Chondrocyte (in vitro differentiated cells): ENCODE results near the gene PTPRQ. TPM values are rescaled to one million over a fixed set of nuclear protein-coding genes. Genes with fewer than 3 reads are reported as not detected.
A peak's percentile ranks its signal among the peaks of the same experiment; 100 is the strongest.

Experiments
- DNase-seq: peaks from one replicate; pipeline ENCODE4 v3.0.0; 2021; ENCODE audit warnings: mixed read lengths, low spot score
- H3K27ac Mint-ChIP-seq: one replicate; pipeline ENCODE4 v1.8.0; 2021; ENCODE audit warnings: mild to moderate bottlenecking, moderate library complexity, mixed read lengths; ENCODE audit not compliant: unreplicated experiment
- H3K27me3 Mint-ChIP-seq: 2 replicates; pipeline ENCODE4 v1.8.0; 2021; ENCODE audit warnings: low read depth, mixed read lengths
- H3K36me3 Mint-ChIP-seq: 2 replicates; pipeline ENCODE4 v1.8.0; 2021; ENCODE audit warnings: low read depth, mixed read lengths
- H3K4me1 Mint-ChIP-seq: 2 replicates; pipeline ENCODE4 v1.8.0; 2021; ENCODE audit warnings: low read depth, mild to moderate bottlenecking, mixed read lengths
- H3K4me3 Mint-ChIP-seq: one replicate; pipeline ENCODE4 v1.8.0; 2021; ENCODE audit warnings: mild to moderate bottlenecking, moderate library complexity, mixed read lengths; ENCODE audit not compliant: unreplicated experiment
- H3K9me3 Mint-ChIP-seq: 2 replicates; pipeline ENCODE4 v1.8.0; 2021; ENCODE audit warnings: low read depth, mixed read lengths
- CTCF ChIP-seq: fragments of 200-600 bp; sonication (generic); IDR thresholded peaks from 2 replicates; pipeline ENCODE4 v1.5.0; 2021; ENCODE audit warnings: antibody characterized with exemption, mild to moderate bottlenecking, moderate library complexity
- total RNA-seq: library from RNA; stranded (reverse); gene quantifications from 3 replicates; pipeline ENCODE4 v1.2.1, GENCODE V29; 2021

PTPRQ gene
- total RNA-seq, 1 donor from 2014 or later, result 0.10 TPM

GRCh38 chr12:80553316-80553715, 109.3 kb downstream of the PTPRQ start:
- H3K27ac Mint-ChIP-seq, result peak overlapping the region; percentile 86
- no peak overlapping the region for H3K4me3 Mint-ChIP-seq
- H3K4me1 Mint-ChIP-seq, result peaks cover 28% of the 10 kb centered on the region
- no peaks in the 10 kb centered on the region for H3K36me3 Mint-ChIP-seq
- no peak for DNase-seq
- TF ChIP-seq CTCF, result no peak
- H3K27me3 Mint-ChIP-seq, result no peaks in the 10 kb centered on the region
- H3K9me3 Mint-ChIP-seq, result no peaks in the 10 kb centered on the region

DNA sequence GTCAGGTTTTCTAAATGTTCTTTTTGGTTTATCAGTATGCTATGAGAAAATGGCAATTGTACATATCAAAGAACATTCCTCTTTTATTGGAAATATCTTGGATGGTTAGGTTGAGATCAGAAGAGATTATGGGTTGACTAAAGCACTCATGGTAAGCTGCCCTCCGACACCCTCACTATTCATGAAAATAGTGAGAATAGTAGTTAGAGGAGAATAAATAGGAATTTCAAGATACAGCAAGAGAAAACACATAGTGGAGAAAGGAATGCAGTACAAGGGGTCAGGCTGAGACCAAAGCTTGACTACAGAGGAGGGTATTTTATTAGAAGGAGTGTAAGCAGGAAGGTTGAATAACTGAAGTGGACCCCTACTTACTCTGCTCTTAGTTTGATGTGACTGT, 112.5 kb downstream of the PTPRQ start:
- Mint-ChIP-seq H3K4me3 (no peak overlapping the region), H3K4me1 (peaks cover 28% of the 10 kb centered on the region), H3K27me3 (no peaks in the 10 kb centered on the region), H3K36me3 (no peaks in the 10 kb centered on the region), H3K27ac (peak overlapping the region; percentile 52), H3K9me3 (no peaks in the 10 kb centered on the region)
- no peak for DNase-seq
- TF ChIP-seq CTCF, result no peak

DNA sequence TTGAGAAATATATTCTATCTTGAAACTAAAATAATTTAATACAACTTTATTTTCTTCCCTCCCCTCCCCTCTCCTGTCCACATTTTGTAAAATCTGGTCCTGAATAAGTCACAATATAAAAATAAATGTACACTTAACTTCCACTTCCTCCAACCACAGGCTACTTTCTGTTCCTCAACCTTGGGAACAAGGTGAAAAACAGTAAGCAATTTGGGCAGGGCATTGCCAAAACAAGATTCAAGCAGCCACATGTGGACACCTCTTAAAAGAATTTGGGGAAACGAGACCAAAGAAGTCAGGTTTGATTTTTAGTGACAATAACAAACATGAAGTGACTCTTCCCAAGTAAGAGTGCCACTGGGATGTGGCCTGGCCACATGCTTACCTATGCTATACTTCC, 115.7 kb downstream of the PTPRQ start:
- Mint-ChIP-seq H3K9me3 (no peaks in the 10 kb centered on the region), H3K27ac (no peak overlapping the region), H3K27me3 (no peaks in the 10 kb centered on the region), H3K36me3 (no peaks in the 10 kb centered on the region), H3K4me1 (peaks cover 22% of the 10 kb centered on the region), H3K4me3 (no peak overlapping the region)
- DNase-seq, result no peak
- TF ChIP-seq CTCF, result no peak

DNA sequence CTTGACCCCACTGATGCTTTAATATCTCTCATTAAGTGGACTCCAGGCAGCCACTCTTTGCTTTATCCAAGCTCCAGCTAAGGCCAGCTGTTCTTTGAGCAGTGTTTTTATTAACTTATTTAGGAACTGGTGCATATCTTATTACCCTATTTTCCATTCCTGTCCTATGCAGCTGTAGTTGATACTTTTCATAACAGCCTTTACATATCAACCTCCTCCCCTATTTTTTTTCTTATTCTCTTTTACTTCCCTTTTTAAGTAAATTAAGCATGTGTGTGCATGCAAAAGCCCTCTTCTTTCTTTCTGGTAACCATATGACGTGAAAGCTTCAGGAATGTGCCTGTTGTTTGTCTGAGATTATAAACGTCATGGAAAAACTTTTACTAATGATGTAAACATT, 121.2 kb downstream of the PTPRQ start:
- DNase-seq, result no peak
- peaks cover 31% of the 10 kb centered on the region for H3K4me1 Mint-ChIP-seq
- no peaks in the 10 kb centered on the region for H3K36me3 Mint-ChIP-seq
- peak overlapping the region; percentile 90 for H3K27ac Mint-ChIP-seq
- H3K4me3 Mint-ChIP-seq, result no peak overlapping the region
- peaks cover 7% of the 10 kb centered on the region for H3K9me3 Mint-ChIP-seq
- TF ChIP-seq CTCF, result no peak
- no peaks in the 10 kb centered on the region for H3K27me3 Mint-ChIP-seq

GRCh38 chr12:80567401-80567800, 123.4 kb downstream of the PTPRQ start:
- H3K27ac Mint-ChIP-seq, result peak overlapping the region; percentile 74
- DNase-seq, result no peak
- H3K27me3 Mint-ChIP-seq, result no peaks in the 10 kb centered on the region
- H3K9me3 Mint-ChIP-seq, result peaks cover 14% of the 10 kb centered on the region
- H3K4me1 Mint-ChIP-seq, result peaks cover 31% of the 10 kb centered on the region
- H3K4me3 Mint-ChIP-seq, result no peak overlapping the region
- no peak for TF ChIP-seq CTCF
- H3K36me3 Mint-ChIP-seq, result no peaks in the 10 kb centered on the region
